HepG2 (cell line): ENCODE measurements around the gene DLL1. TPM values are rescaled to one million over a fixed set of nuclear protein-coding genes. Genes with fewer than 3 reads are reported as not detected.

Experiments
- ATF7 ChIP-seq, 2 experiments: fragments of 450-650 bp in 1 of 2; sonication (generic) in 1 of 2; formaldehyde crosslinking in 1 of 2; IDR thresholded peaks; 2 replicates each; pipeline versions ENCODE4 v1.4.0 to v1.6.1; 2016 to 2020; ENCODE audit warnings: antibody characterized with exemption in 1 of 2, mild to moderate bottlenecking in 1 of 2, missing genetic modification reagents in 1 of 2
- CBX1 ChIP-seq: IDR thresholded peaks from one replicate; pipeline ENCODE4 v1.6.1; 2016; ENCODE audit warnings: antibody characterized with exemption, low read depth
- DNMT1 ChIP-seq: sonication (generic); formaldehyde crosslinking; IDR thresholded peaks from 2 replicates; pipeline ENCODE4 v1.5.1; 2020; ENCODE audit warnings: mild to moderate bottlenecking, missing genetic modification reagents
- HMGA1 ChIP-seq: sonication (generic); formaldehyde crosslinking; conservative IDR thresholded peaks from 2 replicates; pipeline ENCODE4 v1.4.0; 2020; ENCODE audit warnings: missing genetic modification reagents
- IRX3 ChIP-seq: sonication (generic); formaldehyde crosslinking; IDR thresholded peaks from 2 replicates; pipeline ENCODE4 v1.8.1; 2023; ENCODE audit warnings: mild to moderate bottlenecking, low read depth, missing genetic modification reagents, borderline replicate concordance
- KLF15 ChIP-seq: sonication (generic); formaldehyde crosslinking; IDR thresholded peaks from 2 replicates; pipeline ENCODE4 v1.8.1; 2023; ENCODE audit warnings: borderline replicate concordance, mild to moderate bottlenecking, inconsistent platforms, missing genetic modification reagents, mixed read lengths
- KLF6 ChIP-seq: IDR thresholded peaks from 2 replicates; pipeline ENCODE4 v1.8.0; 2016; ENCODE audit warnings: missing biosample characterization, missing genetic modification reagents
- MIER2 ChIP-seq: IDR thresholded peaks from 2 replicates; pipeline ENCODE4 v1.6.1; 2016; ENCODE audit warnings: missing biosample characterization, missing genetic modification reagents
- NBN ChIP-seq: fragments of 450-650 bp; conservative IDR thresholded peaks from 2 replicates; pipeline ENCODE4 v1.6.1; 2017
- NCOR1 ChIP-seq: fragments of 200-600 bp; sonication (generic); IDR thresholded peaks from 2 replicates; pipeline ENCODE4 v1.7.0; 2017; ENCODE audit warnings: antibody characterized with exemption, low read length, borderline replicate concordance
- POLR2AphosphoS5 ChIP-seq: IDR thresholded peaks from 2 replicates; pipeline ENCODE4 v1.6.1; 2012; ENCODE audit warnings: low read depth, low read length
- PRMT3 ChIP-seq: sonication (generic); formaldehyde crosslinking; IDR thresholded peaks from 2 replicates; pipeline ENCODE4 v1.8.1; 2022; ENCODE audit warnings: low read depth, mild to moderate bottlenecking, moderate library complexity, missing genetic modification reagents, borderline replicate concordance
- REXO4 ChIP-seq: sonication (generic); formaldehyde crosslinking; IDR thresholded peaks from 2 replicates; pipeline ENCODE4 v1.8.0; 2022; ENCODE audit warnings: missing genetic modification reagents, mild to moderate bottlenecking, borderline replicate concordance
- TAF1 ChIP-seq: sonication (generic); formaldehyde crosslinking; IDR thresholded peaks from 2 replicates; pipeline ENCODE4 v1.4.0; 2020; ENCODE audit warnings: missing genetic modification reagents
- ZBTB21 ChIP-seq: sonication (generic); formaldehyde crosslinking; IDR thresholded peaks from 2 replicates; pipeline ENCODE4 v1.4.0; 2020; ENCODE audit warnings: missing genetic modification reagents
- ZFP36L2 ChIP-seq: sonication (generic); formaldehyde crosslinking; IDR thresholded peaks from 2 replicates; pipeline ENCODE4 v1.4.0; 2020; ENCODE audit warnings: missing genetic modification reagents
- ZFYVE20 ChIP-seq: sonication (generic); formaldehyde crosslinking; IDR thresholded peaks from 2 replicates; pipeline ENCODE4 v1.8.0; 2023; ENCODE audit warnings: low read depth, mild to moderate bottlenecking, moderate library complexity, missing genetic modification reagents, borderline replicate concordance
- ZNF432 ChIP-seq: sonication (generic); formaldehyde crosslinking; IDR thresholded peaks from 2 replicates; pipeline ENCODE4 v1.5.0; 2020; ENCODE audit warnings: missing genetic modification reagents, mild to moderate bottlenecking, borderline replicate concordance
- ZNF530 ChIP-seq: sonication (generic); formaldehyde crosslinking; IDR thresholded peaks from 2 replicates; pipeline ENCODE4 v1.5.0; 2020; ENCODE audit warnings: low read depth, mild to moderate bottlenecking, missing genetic modification reagents
- ZNF747 ChIP-seq: sonication (generic); formaldehyde crosslinking; IDR thresholded peaks from 2 replicates; pipeline ENCODE4 v1.8.1; 2023; ENCODE audit warnings: missing genetic modification reagents, mild to moderate bottlenecking, borderline replicate concordance
- ZNF878 ChIP-seq: sonication (generic); formaldehyde crosslinking; IDR thresholded peaks from 2 replicates; pipeline ENCODE4 v1.8.1; 2023; ENCODE audit warnings: mild to moderate bottlenecking, missing genetic modification reagents, moderate library complexity
- polyA plus RNA-seq, 8 experiments: library from polyadenylated mRNA; depleted of rRNA in 3 of 8; stranded (reverse) in 7 of 8; unstranded in 1 of 8; fragments of >200 nt; fragmentation: Illumina TruSeq in 4 of 8; extraction: Trizol in 4 of 8; gene quantifications; 2 replicates each; pipeline versions ENCODE4 v1.2.1 to v1.2.3, GENCODE V29; 2011 to 2016; ENCODE audit warnings: low read depth in 4 of 8, missing spikeins in 1 of 8, mixed read lengths in 1 of 8; ENCODE audit not compliant: insufficient read depth in 1 of 8
- total RNA-seq, 5 experiments: library from RNA; depleted of rRNA; stranded (reverse); fragments of >200 nt; fragmentation: Illumina TruSeq; extraction: Trizol; gene quantifications; 2 replicates each; pipeline ENCODE4 v1.2.3, GENCODE V29; 2016; ENCODE audit warnings: low read depth in 1 of 5
- TF ChIP-seq, protein P1 (sequence below): IDR thresholded peaks from 2 replicates; pipeline ENCODE4 v1.6.1; 2016; ENCODE audit warnings: missing biosample characterization, missing genetic modification reagents, low read depth
- TF ChIP-seq, protein P2 (sequence below): sonication (generic); formaldehyde crosslinking; IDR thresholded peaks from 2 replicates; pipeline ENCODE4 v1.8.0; 2022; ENCODE audit warnings: missing genetic modification reagents, mild to moderate bottlenecking, moderate library complexity, borderline replicate concordance
- TF ChIP-seq, protein P3 (sequence below): sonication (generic); formaldehyde crosslinking; IDR thresholded peaks from 2 replicates; pipeline ENCODE4 v1.8.1; 2023; ENCODE audit warnings: mild to moderate bottlenecking, moderate library complexity, missing genetic modification reagents

Gene DLL1
- total and polyA plus RNA-seq, 2 of the 13 experiments (the other 11 are each of a cell fraction or from before 2014, with no cell fraction given): not detected

DNA sequence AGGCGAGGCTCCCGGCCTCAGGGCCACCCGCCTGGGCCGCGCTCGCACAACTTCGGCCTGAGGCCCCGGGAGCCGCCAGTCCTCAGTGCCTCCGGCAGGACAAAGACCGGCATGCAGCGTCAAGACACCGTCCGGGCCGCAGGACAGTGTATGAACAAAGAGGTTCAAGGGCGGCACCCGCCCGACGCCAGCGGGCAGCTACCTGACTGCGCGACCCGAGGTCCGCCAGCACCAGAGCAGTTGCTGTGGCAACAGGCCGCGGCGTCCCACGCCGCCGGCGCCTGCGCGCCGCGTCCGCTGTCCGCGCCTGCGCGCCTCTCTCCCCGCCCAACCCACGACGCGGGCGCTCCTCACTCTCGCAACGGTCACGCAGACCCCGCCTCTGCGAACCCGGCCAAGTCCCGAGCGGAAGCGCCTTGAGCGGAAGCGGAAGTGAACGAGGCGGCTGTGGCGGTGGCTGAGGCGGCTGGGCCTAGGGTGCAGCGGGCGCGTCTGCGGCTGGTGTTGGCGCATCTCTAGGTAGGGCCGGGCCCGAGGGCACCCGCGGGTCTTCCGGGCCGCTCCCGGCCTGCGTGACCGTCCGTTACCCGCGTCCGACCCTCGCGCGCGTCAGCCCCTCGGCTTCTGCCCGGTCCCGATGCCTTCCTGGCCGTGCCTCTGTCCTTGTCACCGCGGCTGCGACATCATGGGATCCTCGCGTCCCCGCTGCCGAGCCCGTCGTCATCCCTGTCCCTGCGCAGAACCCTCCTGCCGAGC is 15.6 kb upstream of the DLL1 start, which contains the start of gene FAM120B (continued):
- TF ChIP-seq, protein P1, sequence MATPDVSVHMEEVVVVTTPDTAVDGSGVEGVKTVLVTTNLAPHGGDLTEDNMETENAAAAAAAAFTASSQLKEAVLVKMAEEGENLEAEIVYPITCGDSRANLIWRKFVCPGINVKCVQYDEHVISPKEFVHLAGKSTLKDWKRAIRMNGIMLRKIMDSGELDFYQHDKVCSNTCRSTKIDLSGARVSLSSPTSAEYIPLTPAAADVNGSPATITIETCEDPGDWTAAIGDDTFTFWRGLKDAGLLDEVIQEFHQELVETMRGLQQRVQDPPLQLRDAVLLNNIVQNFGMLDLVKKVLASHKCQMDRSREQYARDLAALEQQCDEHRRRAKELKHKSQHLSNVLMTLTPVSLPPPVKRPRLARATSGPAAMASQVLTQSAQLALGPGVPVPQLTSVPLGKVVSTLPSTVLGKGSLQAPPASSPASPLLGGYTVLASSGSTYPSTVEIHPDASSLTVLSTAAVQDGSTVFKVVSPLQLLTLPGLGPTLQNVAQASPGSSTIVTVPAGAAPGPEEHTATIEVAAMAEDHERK (CRISPR knock-in tag): peak; percentile 73
- peak; percentile 77; the same call in 1 of the 2 replicates for TF ChIP-seq DNMT1 (CRISPR knock-in tag)
- TF ChIP-seq HMGA1: no peak
- no peak for TF ChIP-seq ATF7 (IDR thresholded peaks at IDR 0.05)
- peak; percentile 77 for TF ChIP-seq ATF7 (CRISPR knock-in tag; IDR thresholded peaks at IDR 0.05)
- TF ChIP-seq ZNF530 (CRISPR knock-in tag): no peak
- peak; percentile 57; the same call in 1 of the 2 replicates for TF ChIP-seq KLF15 (CRISPR knock-in tag)
- TF ChIP-seq ZFYVE20 (CRISPR knock-in tag): no peak; the same call in 1 of the 2 replicates
- TF ChIP-seq KLF6 (CRISPR knock-in tag): peak; percentile 88
- TF ChIP-seq ZNF432 (CRISPR knock-in tag): no peak
- TF ChIP-seq NBN: no peak
- TF ChIP-seq TAF1: peak; percentile 96
- 0 out of 2 replicates have a peak, but pooled peaks have one; percentile 54 for TF ChIP-seq ZFP36L2
- TF ChIP-seq ZBTB21 (CRISPR knock-in tag): 0 out of 2 replicates have a peak, but pooled peaks have one; percentile 21
- TF ChIP-seq ZNF747 (CRISPR knock-in tag): no peak
- TF ChIP-seq NCOR1: no peak; the same call in 1 of the 2 replicates
- TF ChIP-seq, protein P2, sequence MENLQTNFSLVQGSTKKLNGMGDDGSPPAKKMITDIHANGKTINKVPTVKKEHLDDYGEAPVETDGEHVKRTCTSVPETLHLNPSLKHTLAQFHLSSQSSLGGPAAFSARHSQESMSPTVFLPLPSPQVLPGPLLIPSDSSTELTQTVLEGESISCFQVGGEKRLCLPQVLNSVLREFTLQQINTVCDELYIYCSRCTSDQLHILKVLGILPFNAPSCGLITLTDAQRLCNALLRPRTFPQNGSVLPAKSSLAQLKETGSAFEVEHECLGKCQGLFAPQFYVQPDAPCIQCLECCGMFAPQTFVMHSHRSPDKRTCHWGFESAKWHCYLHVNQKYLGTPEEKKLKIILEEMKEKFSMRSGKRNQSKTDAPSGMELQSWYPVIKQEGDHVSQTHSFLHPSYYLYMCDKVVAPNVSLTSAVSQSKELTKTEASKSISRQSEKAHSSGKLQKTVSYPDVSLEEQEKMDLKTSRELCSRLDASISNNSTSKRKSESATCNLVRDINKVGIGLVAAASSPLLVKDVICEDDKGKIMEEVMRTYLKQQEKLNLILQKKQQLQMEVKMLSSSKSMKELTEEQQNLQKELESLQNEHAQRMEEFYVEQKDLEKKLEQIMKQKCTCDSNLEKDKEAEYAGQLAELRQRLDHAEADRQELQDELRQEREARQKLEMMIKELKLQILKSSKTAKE: peak; percentile 40; the same call in 1 of the 2 replicates
- TF ChIP-seq POLR2AphosphoS5: peak; percentile 96
- no peak for TF ChIP-seq CBX1
- no peak for TF ChIP-seq MIER2 (CRISPR knock-in tag)
- TF ChIP-seq PRMT3 (CRISPR knock-in tag): 0 out of 2 replicates have a peak, but pooled peaks have one; percentile 21
- 0 out of 2 replicates have a peak, but pooled peaks have one; percentile 58 for TF ChIP-seq REXO4
- TF ChIP-seq, protein P3, sequence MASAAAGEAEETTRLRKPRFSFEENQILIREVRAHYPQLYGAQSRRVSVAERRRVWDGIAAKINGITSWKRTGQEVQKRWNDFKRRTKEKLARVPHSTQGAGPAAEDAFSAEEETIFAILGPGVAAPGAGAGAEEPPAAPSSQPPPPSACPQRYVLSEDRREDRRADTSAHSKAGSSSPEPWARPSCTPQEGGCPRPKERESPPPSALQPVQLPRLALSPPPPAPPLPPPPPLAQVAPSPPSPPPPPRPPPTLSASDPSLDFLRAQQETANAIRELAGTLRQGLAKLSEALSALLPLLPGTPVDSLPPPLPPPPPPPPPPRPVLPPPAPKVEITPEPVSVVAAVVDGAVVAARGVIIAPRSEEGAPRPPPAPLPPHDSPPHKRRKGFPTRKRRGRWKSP (CRISPR knock-in tag): peak; percentile 91
- TF ChIP-seq ZNF878 (CRISPR knock-in tag): no peak; the same call in 1 of the 2 replicates
- peak; percentile 54; the same call in 1 of the 2 replicates for TF ChIP-seq IRX3
